ENCODE results near the gene SLC38A1. TPM values are rescaled to one million over a fixed set of nuclear protein-coding genes. Genes with fewer than 3 reads are reported as not detected.

SLC38A1 gene
- total and polyA plus RNA-seq, 3 experiments from 2014 or later = 233 to 252 (median 242) TPM

- CTCF ChIA-PET = interaction anchor here (0.9 to 2.5 kb wide), 2 partner anchors 11 to 15 kb away, joined by 3 to 7 read pairs; no protein-coding TSS in a partner anchor
- no peak for DNase-seq
- Histone ChIP-seq H3K4me3 (ENCODE audit: low read length) (no peak overlapping the region), H3K9me3 (ENCODE audit: low read length) (no peaks in the 10 kb centered on the region), H3K27me3 (ENCODE audit: insufficient read depth, low read length, poor library complexity, severe bottlenecking) (no peaks in the 10 kb centered on the region), H3K4me1 (ENCODE audit: insufficient read depth, low read length) (no peaks in the 10 kb centered on the region), H3K36me3 (ENCODE audit: insufficient read depth, low read length) (no peaks in the 10 kb centered on the region), H3K27ac (ENCODE audit: low read depth, low read length) (no peak overlapping the region)
- Mint-ChIP-seq H3K27ac (no peak overlapping the region), H3K4me3 (no peak overlapping the region), H3K4me1 (no peaks in the 10 kb centered on the region), H3K27me3 (peaks cover 9 to 26% of the 10 kb centered on the region in 2 donors), H3K9me3 (no peaks in the 10 kb centered on the region), H3K36me3 (no peaks in the 10 kb centered on the region)
- POLR2A ChIA-PET = no interaction called here
Observed at GRCh38 chr12:46136249-46136648, 132.6 kb downstream of the SLC38A1 start.

GRCh38 chr12:46135750-46136149 is 133.1 kb downstream of the SLC38A1 start:
- Histone ChIP-seq H3K4me1 (ENCODE audit: insufficient read depth, low read length) (no peaks in the 10 kb centered on the region), H3K4me3 (ENCODE audit: low read length) (no peak overlapping the region), H3K27ac (ENCODE audit: low read depth, low read length) (no peak overlapping the region), H3K27me3 (ENCODE audit: insufficient read depth, low read length, poor library complexity, severe bottlenecking) (no peaks in the 10 kb centered on the region), H3K36me3 (ENCODE audit: insufficient read depth, low read length) (no peaks in the 10 kb centered on the region), H3K9me3 (ENCODE audit: low read length) (no peaks in the 10 kb centered on the region)
- CTCF ChIA-PET = interaction anchor here (0.9 to 2.5 kb wide), 2 partner anchors 10 to 16 kb away, joined by 3 to 7 read pairs; no protein-coding TSS in a partner anchor
- Mint-ChIP-seq H3K27ac (no peak overlapping the region), H3K27me3 (peaks cover 10 to 25% of the 10 kb centered on the region in 2 donors), H3K4me1 (no peaks in the 10 kb centered on the region), H3K9me3 (no peaks in the 10 kb centered on the region), H3K36me3 (no peaks in the 10 kb centered on the region), H3K4me3 (no peak overlapping the region)
- POLR2A ChIA-PET = no interaction called here
- no peak for DNase-seq

GRCh38 chr12:46134852-46135251 is 134.0 kb downstream of the SLC38A1 start:
- Mint-ChIP-seq H3K4me3 (no peak overlapping the region), H3K4me1 (no peaks in the 10 kb centered on the region), H3K9me3 (no peaks in the 10 kb centered on the region), H3K36me3 (no peaks in the 10 kb centered on the region), H3K27ac (no peak overlapping the region), H3K27me3 (peaks cover 10 to 19% of the 10 kb centered on the region in 2 donors)
- H3K9me3 ChIP-seq (ENCODE audit: low read length) = no peaks in the 10 kb centered on the region
- H3K4me1 ChIP-seq (ENCODE audit: insufficient read depth, low read length) = no peaks in the 10 kb centered on the region
- DNase-seq = no peak
- no peaks in the 10 kb centered on the region for H3K36me3 ChIP-seq (ENCODE audit: insufficient read depth, low read length)
- ChIA-PET CTCF (interaction anchor here (2.5 kb wide), 1 partner anchor 10 kb away, joined by 7 read pairs; no protein-coding TSS in a partner anchor), POLR2A (no interaction called here)
- H3K27me3 ChIP-seq (ENCODE audit: insufficient read depth, low read length, poor library complexity, severe bottlenecking) = no peaks in the 10 kb centered on the region
- no peak overlapping the region for H3K27ac ChIP-seq (ENCODE audit: low read depth, low read length)
- no peak overlapping the region for H3K4me3 ChIP-seq (ENCODE audit: low read length)

- Histone ChIP-seq H3K4me3 (ENCODE audit: low read length) (no peak overlapping the region), H3K27ac (ENCODE audit: low read depth, low read length) (no peak overlapping the region), H3K9me3 (ENCODE audit: low read length) (no peaks in the 10 kb centered on the region), H3K27me3 (ENCODE audit: insufficient read depth, low read length, poor library complexity, severe bottlenecking) (no peaks in the 10 kb centered on the region), H3K4me1 (ENCODE audit: insufficient read depth, low read length) (no peaks in the 10 kb centered on the region), H3K36me3 (ENCODE audit: insufficient read depth, low read length) (no peaks in the 10 kb centered on the region)
- Mint-ChIP-seq H3K27me3 (peaks cover 10 to 16% of the 10 kb centered on the region in 2 donors), H3K9me3 (no peaks in the 10 kb centered on the region), H3K27ac (no peak overlapping the region), H3K36me3 (no peaks in the 10 kb centered on the region), H3K4me1 (no peaks in the 10 kb centered on the region), H3K4me3 (no peak overlapping the region)
- DNase-seq = no peak
- ChIA-PET POLR2A (no interaction called here), CTCF (interaction anchor here (1.2 to 2.5 kb wide), 2 partner anchors 9 kb away, joined by 7 read pairs; no protein-coding TSS in a partner anchor)
Observed at GRCh38 chr12:46134205-46134811, 134.5 kb downstream of the SLC38A1 start.

GRCh38 chr12:46133751-46134150 is 135.1 kb downstream of the SLC38A1 start:
- no peak for DNase-seq
- Histone ChIP-seq H3K27me3 (ENCODE audit: insufficient read depth, low read length, poor library complexity, severe bottlenecking) (no peaks in the 10 kb centered on the region), H3K4me3 (ENCODE audit: low read length) (no peak overlapping the region), H3K4me1 (ENCODE audit: insufficient read depth, low read length) (no peaks in the 10 kb centered on the region), H3K9me3 (ENCODE audit: low read length) (no peaks in the 10 kb centered on the region), H3K36me3 (ENCODE audit: insufficient read depth, low read length) (no peaks in the 10 kb centered on the region), H3K27ac (ENCODE audit: low read depth, low read length) (no peak overlapping the region)
- H3K4me3 Mint-ChIP-seq = no peak overlapping the region
- no peaks in the 10 kb centered on the region for H3K4me1 Mint-ChIP-seq
- H3K27ac Mint-ChIP-seq = no peak overlapping the region
- H3K36me3 Mint-ChIP-seq = no peaks in the 10 kb centered on the region
- no peaks in the 10 kb centered on the region for H3K9me3 Mint-ChIP-seq
- peaks cover 10 to 15% of the 10 kb centered on the region in 2 donors for H3K27me3 Mint-ChIP-seq
- POLR2A ChIA-PET = no interaction called here
- CTCF ChIA-PET = interaction anchor here (1.2 kb wide), 1 partner anchor 9 kb away, joined by 7 read pairs; no protein-coding TSS in a partner anchor

Other genes starting within 250 kb of the SLC38A1 start
- 100 to 1,000 TPM; 198 to 202 TPM for gene SLC38A2, start 103.7 kb upstream of the SLC38A1 start, total RNA-seq
- gene SLC38A2, start 103.7 kb upstream of the SLC38A1 start, polyA plus RNA-seq = 58.4 TPM